ENCODE data around the gene TCERG1L. TPM values are rescaled to one million over a fixed set of nuclear protein-coding genes. Genes with fewer than 3 reads are reported as not detected.

Gene TCERG1L
- total and polyA plus RNA-seq, 2 experiments from 2014 or later = not detected

GRCh38 chr10:131090761-131091661 lies 220.5 kb downstream of the TCERG1L start:
- no peak overlapping the region for H3K9ac ChIP-seq
- H3K4me2 ChIP-seq (ENCODE audit: unreplicated experiment) = no peak overlapping the region
- no peak overlapping the region for H3K4me3 ChIP-seq
- no peaks in the 10 kb centered on the region for H3K9me3 ChIP-seq (ENCODE audit: low read depth)
- H3K27ac ChIP-seq = no peak overlapping the region
- in situ Hi-C loops (cut with MboI) = no loop called here
- no peaks in the 10 kb centered on the region for H3F3A ChIP-seq (ENCODE audit: insufficient read depth)
- no peak overlapping the region for H2AFZ ChIP-seq
- H3K4me1 ChIP-seq (ENCODE audit: insufficient read depth) = no peaks in the 10 kb centered on the region
- H3K9me2 ChIP-seq (ENCODE audit: insufficient read depth) = no peaks in the 10 kb centered on the region
- WGBS, 2 experiments (ENCODE audit: low coverage in 1 of 2, low lambda C conversion rate in 2 of 2, missing lambda C conversion rate in 2 of 2) = 26 to 30% methylated on average over 12 to 17 of the region's 17 CpGs
- H3K79me2 ChIP-seq (ENCODE audit: insufficient read depth) = no peaks in the 10 kb centered on the region
- no peak for DNase-seq
- H3K36me3 ChIP-seq (ENCODE audit: low read depth) = no peaks in the 10 kb centered on the region
- H3K27me3 ChIP-seq (replicated peaks; ENCODE audit: insufficient read depth) = no peaks in the 10 kb centered on the region
- no peak for TF ChIP-seq EZH2phosphoT487 (IDR thresholded peaks at IDR 0.05; ENCODE audit: insufficient read depth, low read depth)
- no peak for TF ChIP-seq EZH2 (IDR thresholded peaks at IDR 0.05; ENCODE audit: insufficient read depth, poor library complexity, severe bottlenecking)
- H4K20me1 ChIP-seq (ENCODE audit: insufficient read depth) = no peaks in the 10 kb centered on the region

DNA sequence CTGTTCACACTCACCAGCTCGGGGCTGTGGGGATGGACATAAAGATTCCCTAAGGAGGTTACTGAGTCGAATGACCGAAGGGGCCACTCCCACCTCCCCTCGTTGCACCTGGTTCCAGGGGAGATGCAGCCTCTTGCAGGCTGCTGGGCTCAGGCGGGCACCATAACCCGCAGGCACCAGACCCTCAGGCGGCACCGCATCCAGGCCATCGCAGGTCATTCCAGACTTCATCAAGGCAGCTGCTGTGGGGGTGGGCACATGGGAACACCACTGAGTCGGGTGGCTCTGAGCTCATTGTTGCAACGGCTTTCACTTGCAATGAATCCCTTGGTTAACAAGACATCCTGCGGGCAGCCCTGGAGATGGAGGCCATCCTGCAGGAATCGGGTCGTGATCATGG lies 221.7 kb downstream of the TCERG1L start:
- WGBS, 2 experiments (ENCODE audit: low coverage in 1 of 2, low lambda C conversion rate in 2 of 2, missing lambda C conversion rate in 2 of 2) = 42 to 52% methylated on average over 14 of the region's 14 CpGs
- Histone ChIP-seq H3K9me3 (ENCODE audit: low read depth) (no peaks in the 10 kb centered on the region), H3K4me3 (no peak overlapping the region), H3K79me2 (ENCODE audit: insufficient read depth) (no peaks in the 10 kb centered on the region), H3K9me2 (ENCODE audit: insufficient read depth) (no peaks in the 10 kb centered on the region), H3K27ac (no peak overlapping the region), H3K4me2 (ENCODE audit: unreplicated experiment) (no peak overlapping the region), H3K27me3 (replicated peaks; ENCODE audit: insufficient read depth) (no peaks in the 10 kb centered on the region), H3K36me3 (ENCODE audit: low read depth) (no peaks in the 10 kb centered on the region), H3K9ac (no peak overlapping the region), H4K20me1 (ENCODE audit: insufficient read depth) (no peaks in the 10 kb centered on the region), H3F3A (ENCODE audit: insufficient read depth) (no peaks in the 10 kb centered on the region), H3K4me1 (ENCODE audit: insufficient read depth) (no peaks in the 10 kb centered on the region), H2AFZ (no peak overlapping the region)
- in situ Hi-C loops (cut with MboI) = no loop called here
- TF ChIP-seq EZH2 (IDR thresholded peaks at IDR 0.05; ENCODE audit: insufficient read depth, poor library complexity, severe bottlenecking) = no peak
- TF ChIP-seq EZH2phosphoT487 (IDR thresholded peaks at IDR 0.05; ENCODE audit: insufficient read depth, low read depth) = no peak
- DNase-seq = no peak

DNA sequence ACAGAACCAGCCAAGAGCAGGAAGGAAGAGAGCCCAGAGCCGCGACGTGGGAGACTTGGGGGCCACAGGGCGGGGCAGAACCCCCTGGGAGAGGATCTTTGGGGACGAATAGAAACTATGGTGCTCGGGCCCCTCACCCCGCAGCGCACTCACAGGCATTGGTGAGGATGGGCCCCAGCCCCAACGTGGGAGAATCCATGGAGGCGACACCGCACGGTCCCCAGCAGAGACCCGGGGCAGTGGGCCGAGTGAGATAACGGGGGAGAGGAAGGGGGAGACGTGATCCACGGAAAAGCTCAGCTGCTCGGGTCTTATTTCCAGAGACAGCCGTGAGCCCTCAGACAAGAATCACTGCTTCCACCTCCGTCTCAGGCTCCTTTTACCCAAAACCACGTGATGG lies 222.4 kb downstream of the TCERG1L start:
- H3K27ac ChIP-seq = no peak overlapping the region
- H3K4me1 ChIP-seq (ENCODE audit: insufficient read depth) = no peaks in the 10 kb centered on the region
- in situ Hi-C loops (cut with MboI) = no loop called here
- H3K36me3 ChIP-seq (ENCODE audit: low read depth) = no peaks in the 10 kb centered on the region
- no peak overlapping the region for H3K4me2 ChIP-seq (ENCODE audit: unreplicated experiment)
- H4K20me1 ChIP-seq (ENCODE audit: insufficient read depth) = no peaks in the 10 kb centered on the region
- no peaks in the 10 kb centered on the region for H3F3A ChIP-seq (ENCODE audit: insufficient read depth)
- H3K4me3 ChIP-seq = no peak overlapping the region
- H3K9me2 ChIP-seq (ENCODE audit: insufficient read depth) = no peaks in the 10 kb centered on the region
- no peak overlapping the region for H2AFZ ChIP-seq
- H3K9me3 ChIP-seq (ENCODE audit: low read depth) = no peaks in the 10 kb centered on the region
- 46 to 49% methylated on average over 20 to 21 of the region's 21 CpGs for WGBS, 2 experiments (ENCODE audit: low coverage in 1 of 2, low lambda C conversion rate in 2 of 2, missing lambda C conversion rate in 2 of 2)
- TF ChIP-seq EZH2 (IDR thresholded peaks at IDR 0.05; ENCODE audit: insufficient read depth, poor library complexity, severe bottlenecking) (no peak), EZH2phosphoT487 (IDR thresholded peaks at IDR 0.05; ENCODE audit: insufficient read depth, low read depth) (no peak)
- H3K9ac ChIP-seq = no peak overlapping the region
- H3K27me3 ChIP-seq (replicated peaks; ENCODE audit: insufficient read depth) = no peaks in the 10 kb centered on the region
- DNase-seq = no peak
- no peaks in the 10 kb centered on the region for H3K79me2 ChIP-seq (ENCODE audit: insufficient read depth)

- Histone ChIP-seq H4K20me1 (ENCODE audit: insufficient read depth) (no peaks in the 10 kb centered on the region), H3K4me2 (ENCODE audit: unreplicated experiment) (no peak overlapping the region), H3K27me3 (replicated peaks; ENCODE audit: insufficient read depth) (no peaks in the 10 kb centered on the region), H3K4me1 (ENCODE audit: insufficient read depth) (no peaks in the 10 kb centered on the region), H2AFZ (no peak overlapping the region), H3F3A (ENCODE audit: insufficient read depth) (no peaks in the 10 kb centered on the region), H3K27ac (no peak overlapping the region), H3K36me3 (ENCODE audit: low read depth) (no peaks in the 10 kb centered on the region), H3K4me3 (no peak overlapping the region), H3K79me2 (ENCODE audit: insufficient read depth) (no peaks in the 10 kb centered on the region), H3K9me3 (ENCODE audit: low read depth) (no peaks in the 10 kb centered on the region), H3K9ac (no peak overlapping the region), H3K9me2 (ENCODE audit: insufficient read depth) (no peaks in the 10 kb centered on the region)
- TF ChIP-seq EZH2 (IDR thresholded peaks at IDR 0.05; ENCODE audit: insufficient read depth, poor library complexity, severe bottlenecking) = no peak
- TF ChIP-seq EZH2phosphoT487 (IDR thresholded peaks at IDR 0.05; ENCODE audit: insufficient read depth, low read depth) = no peak
- WGBS, 2 experiments (ENCODE audit: low coverage in 1 of 2, low lambda C conversion rate in 2 of 2, missing lambda C conversion rate in 2 of 2) = 69 to 72% methylated on average over 25 of the region's 25 CpGs
- no peak for DNase-seq
- in situ Hi-C loops (cut with MboI) = no loop called here
These were observed 222.9 kb downstream of the TCERG1L start for GRCh38 chr10:131088619-131089018.
